HG02885 (cell line): ENCODE results near the gene TCP10L.
"Not testable (repeated sequence)": the region's sequence is repeated elsewhere in the genome, so short reads cannot be mapped to it uniquely, and the experiment has no call there.

ENCODE experiments used
- ATAC-seq: cut with Tn5 transposase; IDR thresholded peaks from one replicate; pipeline ENCODE4 v1.9.1; 2021; ENCODE audit warnings: mild to moderate bottlenecking; ENCODE audit not compliant: unreplicated experiment, poor library complexity

TCP10L gene

DNA sequence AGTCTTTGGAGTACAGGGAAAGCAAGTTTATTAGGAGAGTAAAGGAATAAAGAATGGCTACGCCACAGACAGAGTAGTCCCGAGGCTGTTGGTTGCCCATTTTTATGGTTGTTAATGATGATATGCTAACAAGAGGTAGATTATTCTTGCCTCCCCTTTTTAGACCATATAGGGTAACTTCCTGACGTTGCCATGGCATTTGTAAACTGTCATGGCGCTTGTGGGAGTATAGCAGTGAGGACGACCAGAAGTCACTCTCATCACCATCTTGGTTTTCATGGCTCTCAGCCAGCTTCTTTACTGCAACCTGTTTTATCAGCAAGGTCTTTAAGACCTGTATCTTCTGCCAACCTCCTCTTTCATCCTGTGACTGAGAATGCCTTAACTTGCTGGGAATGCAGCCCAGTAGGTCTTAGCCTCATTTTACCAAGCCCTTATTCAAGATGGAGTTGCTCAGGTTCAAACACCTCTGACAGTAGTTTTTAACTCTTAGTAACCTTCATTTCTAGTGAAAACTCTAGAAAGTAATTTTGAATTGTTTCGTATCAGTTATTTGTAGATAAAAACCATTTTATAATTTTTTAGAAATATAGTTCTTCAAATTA lies 26.2 kb downstream of the TCP10L start:
- no peak for ATAC-seq

- ATAC-seq: no peak
Measured at GRCh38 chr21:32558106-32558505, 27.2 kb downstream of the TCP10L start.

DNA sequence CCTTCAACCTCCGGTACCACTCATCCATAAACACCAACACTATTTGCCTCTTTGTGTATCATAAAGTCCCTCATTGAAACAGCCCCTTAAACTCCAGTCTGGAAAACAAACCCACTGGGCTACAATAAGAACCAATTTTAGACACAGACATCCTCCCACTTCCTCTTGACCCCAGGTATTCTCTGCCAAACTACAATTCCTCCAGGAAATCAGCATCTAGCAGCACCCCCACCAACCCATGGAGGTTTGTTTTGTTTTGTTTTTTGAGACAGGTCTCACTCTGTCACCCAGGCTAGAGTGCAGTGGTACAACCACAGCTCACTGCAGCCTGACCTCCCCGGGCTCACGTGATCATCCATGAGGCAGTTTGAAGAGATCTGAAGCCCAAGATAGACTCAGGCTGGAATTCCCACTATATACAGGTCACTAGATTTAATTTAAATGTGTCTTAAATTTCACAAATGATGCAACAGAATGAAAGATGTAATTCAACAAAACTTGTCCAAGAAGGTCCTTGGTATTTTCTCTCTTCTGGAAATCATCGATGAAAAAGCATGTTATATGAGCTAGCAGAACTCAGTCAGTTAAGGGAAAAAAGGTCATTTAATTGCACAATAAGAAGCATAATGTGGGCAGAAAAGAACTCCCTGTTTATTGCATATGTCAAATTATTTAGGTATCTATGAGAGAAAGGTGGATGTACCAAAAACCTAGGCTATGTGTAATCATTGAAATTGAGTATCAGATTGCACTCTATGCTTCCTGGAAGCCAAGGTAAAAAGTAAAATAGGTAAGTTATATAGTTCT lies 30.3 kb downstream of the TCP10L start:
- ATAC-seq: no peak

DNA sequence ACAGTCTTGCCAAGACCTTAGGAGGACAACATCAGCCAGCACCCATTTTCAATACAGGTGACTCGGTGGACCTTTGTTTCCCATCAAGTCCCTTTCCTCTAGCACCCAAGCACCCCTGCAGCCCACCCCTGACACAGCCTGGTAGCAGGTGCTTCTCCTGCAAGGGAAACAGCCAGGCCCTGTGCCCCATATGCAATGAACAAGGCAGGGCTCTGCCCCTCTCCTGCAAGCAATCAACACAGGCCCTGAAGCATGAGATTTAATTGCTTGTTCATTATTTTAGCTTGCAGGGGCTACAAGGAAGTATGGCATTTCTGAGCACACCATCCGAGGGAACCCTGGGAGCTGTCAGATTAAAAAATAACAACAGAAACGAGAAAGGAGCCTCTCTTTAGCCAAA lies 35.4 kb downstream of the TCP10L start:
- no peak for ATAC-seq

DNA sequence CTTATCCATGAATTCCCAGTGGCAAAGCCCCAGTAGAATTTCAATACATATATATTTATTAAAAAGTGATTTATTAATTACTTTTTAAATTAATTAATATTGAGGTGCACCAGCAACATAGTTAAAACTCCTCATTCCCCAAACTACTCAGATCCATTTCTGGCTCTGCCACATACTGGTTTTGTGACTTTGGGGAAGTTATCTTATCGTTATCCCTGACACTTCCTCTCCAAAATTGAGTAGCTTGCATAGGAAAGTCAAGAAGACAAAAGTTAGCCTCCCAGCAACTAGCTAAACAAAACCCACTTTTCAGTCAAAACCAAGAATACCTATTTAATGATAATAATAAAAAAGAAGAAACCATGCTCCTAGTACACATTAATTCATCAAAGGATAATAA lies 35.9 kb downstream of the TCP10L start:
- no peak for ATAC-seq

GRCh38 chr21:32548978-32549377 lies 36.3 kb downstream of the TCP10L start:
- ATAC-seq: no peak

- no peak for ATAC-seq
Measured at GRCh38 chr21:32547018-32547417, 38.3 kb downstream of the TCP10L start.

- ATAC-seq: no peak
Measured at GRCh38 chr21:32545948-32546441, 39.3 kb downstream of the TCP10L start.

DNA sequence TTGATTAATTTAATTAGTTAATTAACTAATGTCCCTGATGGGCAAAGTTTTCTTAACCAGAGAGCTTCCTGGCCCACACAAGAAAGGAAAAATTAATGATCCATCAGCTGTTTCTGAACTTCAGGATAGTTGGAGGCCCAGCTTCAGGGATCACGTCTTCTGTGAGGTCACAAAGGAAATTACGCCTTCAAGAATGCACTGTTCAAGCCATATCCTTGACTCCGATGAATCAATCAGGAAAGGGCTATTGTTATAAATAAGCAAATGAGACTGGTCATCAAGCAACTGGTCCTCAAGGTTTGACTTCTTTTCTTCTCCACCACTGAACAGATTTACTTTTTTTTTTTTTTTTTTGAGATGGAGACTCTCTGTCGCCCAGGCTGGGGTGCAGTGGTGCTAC lies 40.6 kb downstream of the TCP10L start:
- ATAC-seq: no peak

GRCh38 chr21:32543975-32544374 lies 41.3 kb downstream of the TCP10L start:
- ATAC-seq: no peak

- ATAC-seq: not testable (repeated sequence)
Measured at GRCh38 chr21:32543056-32543455, 42.3 kb downstream of the TCP10L start.

DNA sequence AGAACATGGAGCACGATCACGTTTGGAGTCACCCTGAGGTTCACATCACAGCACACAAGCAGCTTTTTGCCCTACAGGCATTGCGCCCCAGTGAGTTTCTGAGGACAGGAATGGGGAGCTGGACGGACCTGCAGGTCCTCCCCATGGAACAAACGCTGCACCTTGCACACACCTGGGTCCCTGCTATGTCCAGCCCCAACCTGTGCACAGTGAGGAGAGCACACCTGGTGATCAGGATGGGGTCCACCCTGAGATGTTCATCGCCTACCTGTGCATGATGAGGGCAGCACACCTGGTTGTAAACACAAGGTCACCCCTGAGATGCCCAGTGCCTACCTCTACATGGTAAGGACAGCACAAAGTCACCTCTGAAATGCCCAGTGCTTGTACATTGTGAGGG lies 45.9 kb downstream of the TCP10L start:
- no peak for ATAC-seq

DNA sequence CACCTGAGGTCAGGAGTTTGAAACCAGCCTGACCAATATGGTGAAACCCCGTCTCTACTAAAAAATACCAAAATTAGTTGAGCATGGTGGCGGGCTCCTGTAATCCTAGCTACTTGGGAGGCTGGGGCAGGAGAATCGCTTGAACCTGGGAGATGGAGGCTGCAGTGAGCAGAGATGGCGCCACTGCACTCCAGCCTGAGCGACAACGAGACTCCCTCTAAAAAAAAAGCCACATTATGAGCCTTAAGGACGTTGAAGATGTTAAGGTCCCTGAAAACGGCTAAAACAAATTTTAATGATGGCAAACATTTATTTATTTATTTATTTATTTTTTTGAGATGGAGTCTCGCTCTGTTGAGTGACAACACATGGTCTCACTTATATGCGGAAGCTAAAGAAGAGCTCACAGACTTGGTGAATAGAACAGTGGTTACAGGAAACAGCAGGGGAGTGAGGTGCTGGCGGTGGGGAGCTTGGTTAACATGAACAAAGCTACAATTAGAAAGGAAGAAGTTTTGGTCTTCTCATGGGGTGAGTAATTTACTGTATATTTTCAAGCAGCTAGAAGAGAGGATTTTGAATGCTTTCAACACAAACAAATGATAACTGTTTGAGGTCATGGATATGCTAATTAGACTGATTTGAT lies 47.1 kb downstream of the TCP10L start:
- no peak for ATAC-seq

DNA sequence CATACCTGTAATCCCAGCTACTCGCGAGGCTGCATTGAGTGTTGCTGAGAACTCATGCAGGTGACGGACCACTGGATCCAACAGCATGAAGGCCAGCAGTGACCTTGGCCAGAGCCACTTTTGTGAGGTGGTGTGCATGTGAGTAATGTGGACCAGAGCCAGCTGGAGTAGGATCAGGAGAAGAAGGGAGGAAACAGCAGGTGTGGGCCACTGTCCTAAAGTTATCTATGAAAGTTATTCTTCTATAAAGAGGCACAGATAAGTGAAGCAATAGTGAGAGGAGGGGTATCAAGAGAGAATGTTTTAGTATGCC lies 47.8 kb downstream of the TCP10L start:
- no peak for ATAC-seq

DNA sequence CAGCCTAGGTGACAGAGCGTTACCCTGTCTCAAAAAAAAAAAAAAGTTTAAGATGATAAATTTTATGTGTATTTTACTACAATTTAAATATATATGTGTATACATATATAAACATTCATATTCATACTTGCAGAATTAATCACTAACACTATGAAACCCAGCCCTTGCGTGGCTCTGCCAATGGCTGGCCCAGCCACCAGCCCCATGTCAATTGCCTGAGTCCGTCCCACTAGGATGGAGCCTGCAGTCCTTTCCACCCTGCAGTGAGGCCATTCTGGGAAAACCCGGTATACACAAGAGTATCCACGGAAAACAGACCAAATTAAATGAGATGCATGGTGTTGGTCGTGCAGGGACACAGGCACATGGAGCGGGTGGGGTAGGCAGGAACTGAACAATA lies 49.7 kb downstream of the TCP10L start:
- ATAC-seq: no peak

GRCh38 chr21:32534113-32534512 lies 51.2 kb downstream of the TCP10L start:
- ATAC-seq: no peak

GRCh38 chr21:32533611-32534010 lies 51.7 kb downstream of the TCP10L start:
- ATAC-seq: no peak

- ATAC-seq: no peak
Measured at GRCh38 chr21:32533053-32533452, 52.3 kb downstream of the TCP10L start.

GRCh38 chr21:32532636-32533035 lies 52.7 kb downstream of the TCP10L start:
- no peak for ATAC-seq

- not testable (repeated sequence) for ATAC-seq
Measured at GRCh38 chr21:32531561-32531960, 53.8 kb downstream of the TCP10L start.

DNA sequence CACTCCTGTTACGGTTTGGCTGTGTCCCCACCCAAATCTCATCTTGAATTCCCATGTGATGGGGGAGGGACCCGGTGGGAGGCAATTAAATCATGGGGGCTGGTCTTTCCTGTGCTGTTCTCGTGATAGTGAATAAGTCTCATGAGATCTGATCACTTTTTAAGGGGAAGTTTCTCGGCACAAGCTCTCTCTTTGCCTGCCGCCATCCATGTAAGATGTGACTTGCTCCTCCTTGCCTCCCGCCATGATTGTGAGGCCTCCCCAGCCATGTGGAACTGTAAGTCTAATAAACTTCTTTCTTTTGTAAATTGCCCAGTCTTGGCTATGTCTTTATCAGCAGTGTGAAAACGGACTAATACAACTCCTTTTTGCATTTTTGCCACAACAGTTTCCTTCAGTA lies 54.5 kb downstream of the TCP10L start:
- ATAC-seq: not testable (repeated sequence)

DNA sequence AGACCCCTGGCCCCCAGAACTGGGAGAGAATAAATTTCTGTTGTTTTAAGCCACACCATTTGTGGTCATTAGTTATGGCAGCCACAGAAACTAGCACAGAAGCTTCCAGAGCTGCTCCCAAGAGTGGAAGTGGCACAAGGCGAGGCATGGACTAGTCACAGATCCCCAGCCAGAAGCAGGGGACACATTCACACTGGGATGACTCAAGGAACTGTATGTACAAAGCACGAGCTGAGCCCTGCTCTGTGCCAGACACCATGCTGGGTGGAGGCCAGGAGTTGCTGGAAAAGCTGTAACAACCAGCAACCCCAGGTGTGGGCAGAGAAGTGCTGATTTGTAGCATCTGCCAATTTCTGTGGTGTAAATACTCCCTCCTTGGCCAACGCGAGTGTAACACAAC lies 55.6 kb downstream of the TCP10L start:
- no peak for ATAC-seq
